TTC549 (cell line): ENCODE data around the gene NAGLU.
"Not testable (repeated sequence)": the region's sequence is repeated elsewhere in the genome, so short reads cannot be mapped to it uniquely, and the experiment has no call there.

Experiments
- FAIRE-seq: peaks from 2 replicates; lab custom pipeline; 2012; peaks lifted over from hg19 to GRCh38; lab: Jason Lieb, UNC

Gene NAGLU

GRCh38 chr17:42521666-42522262 lies 14.3 kb upstream of the NAGLU start:
- FAIRE-seq = no peak

GRCh38 chr17:42522263-42522790 lies 13.7 kb upstream of the NAGLU start:
- FAIRE-seq = no peak

- FAIRE-seq = no peak
Measured at GRCh38 chr17:42522798-42523278, 13.2 kb upstream of the NAGLU start.

- FAIRE-seq = no peak
Measured at GRCh38 chr17:42525221-42525620, 10.8 kb upstream of the NAGLU start.

- no peak for FAIRE-seq
Measured at GRCh38 chr17:42526031-42526444, 10.0 kb upstream of the NAGLU start.

GRCh38 chr17:42527932-42528331 lies 8.1 kb upstream of the NAGLU start:
- no peak for FAIRE-seq

GRCh38 chr17:42529061-42529460 lies 7.0 kb upstream of the NAGLU start:
- no peak for FAIRE-seq

GRCh38 chr17:42530952-42531454 lies 5.0 kb upstream of the NAGLU start:
- FAIRE-seq = no peak

GRCh38 chr17:42531455-42532354 lies 4.3 kb upstream of the NAGLU start:
- FAIRE-seq = no peak

- no peak for FAIRE-seq
Measured at GRCh38 chr17:42535155-42536047, 640 bp upstream of the NAGLU start.

- no peak for FAIRE-seq
Measured at GRCh38 chr17:42536372-42537155, 523 bp downstream of the NAGLU start.

- no peak for FAIRE-seq
Measured at GRCh38 chr17:42537156-42537805, 1.2 kb downstream of the NAGLU start.

GRCh38 chr17:42537826-42538451 lies 1.9 kb downstream of the NAGLU start:
- FAIRE-seq = no peak

GRCh38 chr17:42538482-42538881 lies 2.4 kb downstream of the NAGLU start:
- no peak for FAIRE-seq

GRCh38 chr17:42540558-42540957 lies 4.5 kb downstream of the NAGLU start:
- FAIRE-seq = not testable (repeated sequence)

GRCh38 chr17:42541041-42541833 lies 5.2 kb downstream of the NAGLU start:
- FAIRE-seq = no peak

- FAIRE-seq = no peak
Measured at GRCh38 chr17:42543190-42544079, 7.4 kb downstream of the NAGLU start.

GRCh38 chr17:42544874-42545283 lies 8.8 kb downstream of the NAGLU start:
- FAIRE-seq = no peak
